NK-92 treated with Interleukin-12 subunit alpha and Interleukin-12 subunit beta, amount 100 ng/mL, for 24 hours (cell line): ENCODE data around the gene SLC10A7.

Source experiments
- DNase-seq: peaks from one replicate; lab custom pipeline; 2025; lab: John Stamatoyannopoulos, UW

SLC10A7 gene

GRCh38 chr4:146207410-146207809, 314.3 kb downstream of the SLC10A7 start:
- DNase-seq, result no peak
